ENCODE results near the gene ALAS1.

GRCh38 chr3:52253314-52254304 is 55.6 kb downstream of the ALAS1 start:
- TF ChIP-seq SIN3A (IDR thresholded peaks at IDR 0.05; ENCODE audit: borderline replicate concordance, insufficient read depth, low read length), result no peak
- no peak for TF ChIP-seq TAF1 (IDR thresholded peaks at IDR 0.05; ENCODE audit: borderline replicate concordance, insufficient read depth, low read length)

Data from PFSK-1 (cell line).